ENCODE results near the gene DDX1. TPM values are rescaled to one million over a fixed set of nuclear protein-coding genes. Genes with fewer than 3 reads are reported as not detected.

The DDX1 gene
- total RNA-seq, 1 donor from 2014 or later = 103 TPM

DNA sequence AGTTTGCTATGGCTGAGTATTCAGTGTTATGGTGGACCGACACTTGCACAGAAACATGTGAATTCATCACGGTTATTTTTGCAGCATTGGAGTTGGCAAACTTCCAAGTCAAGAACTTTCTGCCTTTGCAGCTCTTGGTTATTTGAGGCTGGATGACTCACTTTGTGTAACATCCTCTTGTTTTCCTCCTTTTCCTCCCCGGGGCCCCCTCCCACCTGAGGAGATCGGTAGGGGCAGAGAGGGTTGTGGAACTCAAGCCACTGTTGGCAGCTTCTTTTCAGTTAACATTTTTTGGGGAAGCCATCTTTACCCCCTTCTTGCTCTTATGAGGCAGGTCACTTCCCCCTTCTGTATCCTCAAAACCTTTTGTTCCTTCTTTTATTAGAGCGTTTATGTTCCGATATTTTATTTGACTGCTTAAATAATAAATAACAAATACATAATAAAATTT lies 48.6 kb downstream of the DDX1 start:
- Histone ChIP-seq H3K4me3 (no peak overlapping the region), H3K36me3 (no peaks in the 10 kb centered on the region), H2AFZ (replicated peaks) (no peak overlapping the region), H3K27me3 (no peaks in the 10 kb centered on the region), H3K9ac (no peak overlapping the region), H3K27ac (no peak overlapping the region), H3F3A (ENCODE audit: low read depth) (peaks cover 12% of the 10 kb centered on the region), H3K9me3 (ENCODE audit: low read depth) (no peaks in the 10 kb centered on the region), H3K4me1 (peaks cover 14% of the 10 kb centered on the region), H3K4me2 (no peak overlapping the region), H3K79me2 (ENCODE audit: low read depth) (no peaks in the 10 kb centered on the region), H4K20me1 (ENCODE audit: low read depth) (no peaks in the 10 kb centered on the region)
- H3K27me3 Mint-ChIP-seq (ENCODE audit: insufficient read depth, low read depth) = peaks cover 5% of the 10 kb centered on the region
- no peak overlapping the region for H3K27ac Mint-ChIP-seq
- no peak for DNase-seq (ENCODE audit: low spot score)
- TF ChIP-seq CTCF (IDR thresholded peaks at IDR 0.05) (no peak), EZH2phosphoT487 (IDR thresholded peaks at IDR 0.05) (no peak), EZH2 (IDR thresholded peaks at IDR 0.05) (no peak)
- H3K36me3 Mint-ChIP-seq = peaks cover 19% of the 10 kb centered on the region
- H3K4me3 Mint-ChIP-seq = no peak overlapping the region
- H3K4me1 Mint-ChIP-seq = peaks cover 55% of the 10 kb centered on the region
- peaks cover 19% of the 10 kb centered on the region for H3K9me3 Mint-ChIP-seq

DNA sequence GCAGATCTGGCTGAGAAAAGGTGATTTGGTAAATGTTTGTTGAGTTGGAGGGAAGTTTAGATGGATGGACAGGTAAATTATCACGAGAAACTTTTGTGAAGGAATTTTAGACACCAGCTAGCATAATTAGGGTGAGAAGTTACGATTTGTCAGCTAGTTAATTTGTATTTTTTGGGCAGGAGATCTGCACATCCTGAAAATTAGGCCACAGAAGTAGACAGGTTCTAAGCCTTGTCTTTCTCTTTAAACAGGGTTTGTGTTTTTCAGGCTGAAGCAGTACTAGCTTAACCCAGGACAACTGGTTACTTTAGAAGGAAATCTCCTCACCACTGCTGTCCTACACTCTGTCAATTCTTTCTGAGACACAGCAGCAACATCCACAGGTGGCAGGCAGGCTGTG lies 49.1 kb downstream of the DDX1 start:
- peaks cover 12% of the 10 kb centered on the region for H3F3A ChIP-seq (ENCODE audit: low read depth)
- no peak for DNase-seq (ENCODE audit: low spot score)
- H3K4me3 Mint-ChIP-seq = no peak overlapping the region
- no peak overlapping the region for H3K4me3 ChIP-seq
- no peaks in the 10 kb centered on the region for H3K36me3 ChIP-seq
- peaks cover 14% of the 10 kb centered on the region for H3K4me1 ChIP-seq
- peaks cover 55% of the 10 kb centered on the region for H3K4me1 Mint-ChIP-seq
- H2AFZ ChIP-seq (replicated peaks) = no peak overlapping the region
- H3K27ac ChIP-seq = no peak overlapping the region
- peaks cover 19% of the 10 kb centered on the region for H3K36me3 Mint-ChIP-seq
- no peak overlapping the region for H3K9ac ChIP-seq
- no peaks in the 10 kb centered on the region for H3K79me2 ChIP-seq (ENCODE audit: low read depth)
- H4K20me1 ChIP-seq (ENCODE audit: low read depth) = no peaks in the 10 kb centered on the region
- no peaks in the 10 kb centered on the region for H3K9me3 ChIP-seq (ENCODE audit: low read depth)
- no peak overlapping the region for H3K27ac Mint-ChIP-seq
- H3K27me3 Mint-ChIP-seq (ENCODE audit: insufficient read depth, low read depth) = peaks cover 5% of the 10 kb centered on the region
- H3K27me3 ChIP-seq = no peaks in the 10 kb centered on the region
- TF ChIP-seq EZH2 (IDR thresholded peaks at IDR 0.05) (no peak), EZH2phosphoT487 (IDR thresholded peaks at IDR 0.05) (no peak), CTCF (IDR thresholded peaks at IDR 0.05) (no peak)
- H3K4me2 ChIP-seq = no peak overlapping the region
- H3K9me3 Mint-ChIP-seq = peaks cover 19% of the 10 kb centered on the region

DNA sequence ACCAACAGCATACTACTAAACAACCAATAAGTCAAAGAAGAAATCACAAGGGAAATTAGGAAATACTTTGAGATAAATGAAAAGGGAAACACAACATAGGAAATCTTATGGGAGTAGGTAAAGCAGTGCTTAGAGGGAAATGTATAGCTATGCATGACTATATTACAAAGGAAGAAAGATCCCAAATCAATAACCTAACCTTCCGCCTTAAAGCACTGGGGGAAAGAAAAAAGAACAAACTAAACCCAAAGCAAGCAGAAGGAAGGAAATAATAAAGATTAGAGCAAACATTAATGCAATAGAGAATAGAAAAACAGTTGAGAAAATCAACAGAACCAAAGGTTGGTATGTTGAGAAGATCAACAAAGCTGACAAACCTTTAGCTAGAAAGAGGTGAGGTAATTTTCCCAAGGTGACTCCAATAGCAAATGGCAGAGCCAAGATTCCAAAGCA lies 49.9 kb downstream of the DDX1 start:
- Histone ChIP-seq H3K27ac (no peak overlapping the region), H2AFZ (replicated peaks) (no peak overlapping the region), H3K9me3 (ENCODE audit: low read depth) (no peaks in the 10 kb centered on the region), H3K9ac (no peak overlapping the region), H3K79me2 (ENCODE audit: low read depth) (no peaks in the 10 kb centered on the region), H3K4me2 (no peak overlapping the region), H3K27me3 (no peaks in the 10 kb centered on the region), H3K36me3 (no peaks in the 10 kb centered on the region), H3K4me3 (no peak overlapping the region), H3F3A (ENCODE audit: low read depth) (peaks cover 6% of the 10 kb centered on the region), H3K4me1 (peaks cover 14% of the 10 kb centered on the region), H4K20me1 (ENCODE audit: low read depth) (no peaks in the 10 kb centered on the region)
- H3K27me3 Mint-ChIP-seq (ENCODE audit: insufficient read depth, low read depth) = peaks cover 7% of the 10 kb centered on the region
- DNase-seq (ENCODE audit: low spot score) = no peak
- H3K9me3 Mint-ChIP-seq = peaks cover 19% of the 10 kb centered on the region
- peaks cover 19% of the 10 kb centered on the region for H3K36me3 Mint-ChIP-seq
- peaks cover 57% of the 10 kb centered on the region for H3K4me1 Mint-ChIP-seq
- no peak overlapping the region for H3K27ac Mint-ChIP-seq
- TF ChIP-seq CTCF (IDR thresholded peaks at IDR 0.05) (no peak), EZH2phosphoT487 (IDR thresholded peaks at IDR 0.05) (no peak), EZH2 (IDR thresholded peaks at IDR 0.05) (no peak)
- no peak overlapping the region for H3K4me3 Mint-ChIP-seq

Data from neural progenitor cell (in vitro differentiated cells).